Measurements from ENCODE around the gene OSTF1.

- TF ChIP-seq, protein P1, sequence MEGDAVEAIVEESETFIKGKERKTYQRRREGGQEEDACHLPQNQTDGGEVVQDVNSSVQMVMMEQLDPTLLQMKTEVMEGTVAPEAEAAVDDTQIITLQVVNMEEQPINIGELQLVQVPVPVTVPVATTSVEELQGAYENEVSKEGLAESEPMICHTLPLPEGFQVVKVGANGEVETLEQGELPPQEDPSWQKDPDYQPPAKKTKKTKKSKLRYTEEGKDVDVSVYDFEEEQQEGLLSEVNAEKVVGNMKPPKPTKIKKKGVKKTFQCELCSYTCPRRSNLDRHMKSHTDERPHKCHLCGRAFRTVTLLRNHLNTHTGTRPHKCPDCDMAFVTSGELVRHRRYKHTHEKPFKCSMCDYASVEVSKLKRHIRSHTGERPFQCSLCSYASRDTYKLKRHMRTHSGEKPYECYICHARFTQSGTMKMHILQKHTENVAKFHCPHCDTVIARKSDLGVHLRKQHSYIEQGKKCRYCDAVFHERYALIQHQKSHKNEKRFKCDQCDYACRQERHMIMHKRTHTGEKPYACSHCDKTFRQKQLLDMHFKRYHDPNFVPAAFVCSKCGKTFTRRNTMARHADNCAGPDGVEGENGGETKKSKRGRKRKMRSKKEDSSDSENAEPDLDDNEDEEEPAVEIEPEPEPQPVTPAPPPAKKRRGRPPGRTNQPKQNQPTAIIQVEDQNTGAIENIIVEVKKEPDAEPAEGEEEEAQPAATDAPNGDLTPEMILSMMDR (conservative IDR thresholded peaks at IDR 0.05 in 1 of 2, IDR thresholded peaks at IDR 0.05 in 1 of 2; ENCODE audit: extremely low read depth in 1 of 2, insufficient read depth in 1 of 2, low read depth in 1 of 2, low read length in 2 of 2): no peak
- no peak for TF ChIP-seq EZH2 (IDR thresholded peaks at IDR 0.05; ENCODE audit: borderline replicate concordance, low read length)
Observed at GRCh38 chr9:75181750-75182149, 93.4 kb downstream of the OSTF1 start.

Data from mammary epithelial cell (primary cell).